Mesenchymal stem cell (in vitro differentiated cells and primary cell): ENCODE data around the gene GRAMD1B.
"Not testable (repeated sequence)": the region's sequence is repeated elsewhere in the genome, so short reads cannot be mapped to it uniquely, and the experiment has no call there.

Experiments used
- DNase-seq: peaks from one replicate; pipeline ENCODE4 v3.0.0-alpha.2; 2013
- H2AFZ ChIP-seq: one replicate; pipeline ENCODE4 v1.6.1; 2013; ENCODE audit warnings: low read depth, mild to moderate bottlenecking, control low read depth, inconsistent platforms, low read length, moderate library complexity
- H2AK5ac ChIP-seq: 2 replicates; pipeline ENCODE4 v1.6.1; 2013; ENCODE audit warnings: low read length, moderate library complexity, mild to moderate bottlenecking, inconsistent platforms; ENCODE audit not compliant: severe bottlenecking
- H2BK120ac ChIP-seq: one replicate; pipeline ENCODE4 v1.6.1; 2013; ENCODE audit warnings: low read depth, mild to moderate bottlenecking, inconsistent platforms, low read length, moderate library complexity
- H2BK12ac ChIP-seq, 2 experiments: one replicate each; pipeline ENCODE4 v1.6.1; 2013; ENCODE audit warnings: inconsistent platforms in 2 of 2, low read length in 2 of 2, mild to moderate bottlenecking in 2 of 2, moderate library complexity in 2 of 2, control low read depth in 1 of 2
- H2BK15ac ChIP-seq: one replicate; pipeline ENCODE4 v1.6.1; 2013; ENCODE audit warnings: mild to moderate bottlenecking, low read depth, inconsistent platforms; ENCODE audit not compliant: poor library complexity, severe bottlenecking
- H2BK5ac ChIP-seq: 2 replicates; pipeline ENCODE4 v1.6.1; 2013; ENCODE audit warnings: low read depth, mild to moderate bottlenecking, low read length, control low read depth, inconsistent platforms; ENCODE audit not compliant: poor library complexity, severe bottlenecking
- H3K14ac ChIP-seq, 2 experiments: one replicate each; pipeline ENCODE4 v1.6.1; 2013; ENCODE audit warnings: inconsistent platforms in 2 of 2, low read length in 2 of 2, control low read depth in 1 of 2, mild to moderate bottlenecking in 1 of 2, moderate library complexity in 1 of 2
- H3K18ac ChIP-seq, 2 experiments: one replicate each; pipeline ENCODE4 v1.6.1; 2013; ENCODE audit warnings: inconsistent platforms in 2 of 2, low read length in 2 of 2, control low read depth in 1 of 2, low read depth in 1 of 2, mild to moderate bottlenecking in 1 of 2
- H3K23ac ChIP-seq, 2 experiments: one replicate each; pipeline ENCODE4 v1.6.1; 2013; ENCODE audit warnings: inconsistent platforms in 2 of 2, low read length in 2 of 2, mild to moderate bottlenecking in 2 of 2, moderate library complexity in 2 of 2, control low read depth in 1 of 2
- H3K27ac ChIP-seq: 2 replicates; pipeline ENCODE4 v1.5.1; 2013; ENCODE audit warnings: mild to moderate bottlenecking, moderate library complexity, low read length, control low read depth, inconsistent platforms; ENCODE audit not compliant: poor library complexity, severe bottlenecking
- H3K27me3 ChIP-seq, 2 experiments: 2 replicates each; pipeline versions ENCODE4 v1.6.1 to v1.7.0; 2013; ENCODE audit warnings: low read length in 2 of 2, mild to moderate bottlenecking in 2 of 2, moderate library complexity in 2 of 2, control low read depth in 1 of 2, inconsistent platforms in 1 of 2; ENCODE audit not compliant: control insufficient read depth in 1 of 2, insufficient read depth in 1 of 2
- H3K36me3 ChIP-seq, 2 experiments: 2 replicates each; pipeline versions ENCODE4 v1.6.1 to v1.7.0; 2013; ENCODE audit warnings: low read length in 2 of 2, control low read depth in 1 of 2, inconsistent platforms in 1 of 2, low read depth in 1 of 2, mild to moderate bottlenecking in 1 of 2; ENCODE audit not compliant: insufficient read depth in 2 of 2, control insufficient read depth in 1 of 2
- H3K4ac ChIP-seq, 2 experiments: one replicate each; pipeline ENCODE4 v1.6.1; 2013; ENCODE audit warnings: inconsistent platforms in 2 of 2, low read length in 2 of 2, mild to moderate bottlenecking in 2 of 2, moderate library complexity in 2 of 2, control low read depth in 1 of 2, low read depth in 1 of 2
- H3K4me1 ChIP-seq: 2 replicates; pipeline ENCODE4 v1.6.1; 2013; ENCODE audit warnings: low read depth, low read length, control low read depth; ENCODE audit not compliant: control insufficient read depth, insufficient read depth
- H3K4me2 ChIP-seq: 2 replicates; pipeline ENCODE4 v1.6.1; 2013; ENCODE audit warnings: low read length, mild to moderate bottlenecking, inconsistent platforms; ENCODE audit not compliant: poor library complexity, severe bottlenecking
- H3K4me3 ChIP-seq, 2 experiments: 2 replicates each; pipeline versions ENCODE4 v1.5.1 to v1.7.0; 2013; ENCODE audit warnings: low read length in 2 of 2, mild to moderate bottlenecking in 2 of 2, control low read depth in 1 of 2, low read depth in 1 of 2; ENCODE audit not compliant: insufficient read depth in 1 of 2
- H3K79me1 ChIP-seq: replicated peaks from 2 replicates; pipeline ENCODE4 v1.6.1; 2013; ENCODE audit warnings: mild to moderate bottlenecking, control low read depth, low read length, inconsistent platforms; ENCODE audit not compliant: poor library complexity, severe bottlenecking
- H3K9ac ChIP-seq: 2 replicates; pipeline ENCODE4 v1.7.0; 2013; ENCODE audit warnings: mild to moderate bottlenecking, low read length, moderate library complexity
- H3K9me3 ChIP-seq: 2 replicates; pipeline ENCODE4 v1.7.0; 2013; ENCODE audit warnings: mild to moderate bottlenecking, low read length; ENCODE audit not compliant: control insufficient read depth
- H4K8ac ChIP-seq: one replicate; pipeline ENCODE4 v1.6.1; 2013; ENCODE audit warnings: inconsistent platforms, mild to moderate bottlenecking, low read length, moderate library complexity
- H4K91ac ChIP-seq: one replicate; pipeline ENCODE4 v1.6.1; 2013; ENCODE audit warnings: mild to moderate bottlenecking, low read length, inconsistent platforms
- WGBS: methylation state at CpG from one replicate; pipeline ENCODE4 v1.1.7; 2013; ENCODE audit warnings: mixed read lengths; 5-methylcytosine and 5-hydroxymethylcytosine counted together

GRAMD1B gene

GRCh38 chr11:123568367-123568870 is 138.3 kb downstream of the GRAMD1B start:
- no peak overlapping the region for H4K8ac ChIP-seq
- no peak overlapping the region for H4K91ac ChIP-seq
- no peak overlapping the region for H3K27ac ChIP-seq
- no peak overlapping the region for H2AFZ ChIP-seq
- no peaks in the 10 kb centered on the region for H3K36me3 ChIP-seq
- no peak overlapping the region for H3K4me2 ChIP-seq
- H2BK12ac ChIP-seq = no peak overlapping the region
- DNase-seq = no peak
- no peak overlapping the region for H2BK5ac ChIP-seq
- H3K23ac ChIP-seq = no peak overlapping the region
- H3K79me1 ChIP-seq = no peaks in the 10 kb centered on the region
- WGBS = 68% methylated on average over 5 of the region's 7 CpGs
- no peak overlapping the region for H3K18ac ChIP-seq
- no peak overlapping the region for H3K14ac ChIP-seq
- H3K27me3 ChIP-seq = no peaks in the 10 kb centered on the region
- no peak overlapping the region for H3K4me3 ChIP-seq
- H2BK120ac ChIP-seq = no peak overlapping the region
- no peaks in the 10 kb centered on the region for H3K4me1 ChIP-seq
- no peak overlapping the region for H2BK15ac ChIP-seq
- no peak overlapping the region for H2AK5ac ChIP-seq
- no peak overlapping the region for H3K4ac ChIP-seq
- no peaks in the 10 kb centered on the region for H3K9me3 ChIP-seq
- H3K9ac ChIP-seq = no peak overlapping the region

GRCh38 chr11:123569393-123569792 is 139.3 kb downstream of the GRAMD1B start:
- Histone ChIP-seq H3K27ac (no peak overlapping the region), H2AK5ac (no peak overlapping the region), H3K14ac (no peak overlapping the region), H3K4me2 (no peak overlapping the region), H2BK120ac (no peak overlapping the region), H2BK15ac (no peak overlapping the region), H3K9ac (no peak overlapping the region), H3K4me1 (no peaks in the 10 kb centered on the region), H3K23ac (no peak overlapping the region), H2BK12ac (no peak overlapping the region), H4K8ac (no peak overlapping the region), H3K4ac (no peak overlapping the region), H4K91ac (no peak overlapping the region), H3K9me3 (no peaks in the 10 kb centered on the region), H3K18ac (no peak overlapping the region), H3K79me1 (no peaks in the 10 kb centered on the region), H3K4me3 (no peak overlapping the region), H3K27me3 (no peaks in the 10 kb centered on the region), H2AFZ (no peak overlapping the region), H2BK5ac (no peak overlapping the region), H3K36me3 (no peaks in the 10 kb centered on the region)
- no peak for DNase-seq
- 92% methylated on average over 5 of the region's 5 CpGs for WGBS

GRCh38 chr11:123570939-123571580 is 141.0 kb downstream of the GRAMD1B start:
- no peaks in the 10 kb centered on the region for H3K36me3 ChIP-seq
- H3K9ac ChIP-seq = no peak overlapping the region
- no peak overlapping the region for H4K91ac ChIP-seq
- no peak overlapping the region for H2BK5ac ChIP-seq
- H3K4me3 ChIP-seq = no peak overlapping the region
- H3K27me3 ChIP-seq = peaks cover 0 to 7% of the 10 kb centered on the region in 2 experiments
- WGBS = 84% methylated on average over 5 of the region's 9 CpGs
- H2AK5ac ChIP-seq = no peak overlapping the region
- no peak overlapping the region for H2BK120ac ChIP-seq
- no peak for DNase-seq
- H3K4me1 ChIP-seq = no peaks in the 10 kb centered on the region
- H3K18ac ChIP-seq = no peak overlapping the region
- no peak overlapping the region for H3K4ac ChIP-seq
- no peak overlapping the region for H2AFZ ChIP-seq
- H4K8ac ChIP-seq = no peak overlapping the region
- no peaks in the 10 kb centered on the region for H3K79me1 ChIP-seq
- H3K14ac ChIP-seq = no peak overlapping the region
- no peak overlapping the region for H3K4me2 ChIP-seq
- no peak overlapping the region for H2BK12ac ChIP-seq
- no peak overlapping the region for H3K23ac ChIP-seq
- no peak overlapping the region for H3K27ac ChIP-seq
- no peaks in the 10 kb centered on the region for H3K9me3 ChIP-seq
- no peak overlapping the region for H2BK15ac ChIP-seq

- H3K4ac ChIP-seq, H4K91ac ChIP-seq, H2BK120ac ChIP-seq, H3K27ac ChIP-seq, H3K79me1 ChIP-seq, H3K23ac ChIP-seq, H4K8ac ChIP-seq, H2BK15ac ChIP-seq, H3K18ac ChIP-seq, H3K4me3 ChIP-seq, H3K14ac ChIP-seq, H3K9me3 ChIP-seq, H2AFZ ChIP-seq, H2BK5ac ChIP-seq, H3K27me3 ChIP-seq, H2AK5ac ChIP-seq, H3K4me2 ChIP-seq, H2BK12ac ChIP-seq, H3K36me3 ChIP-seq, H3K4me1 ChIP-seq, DNase-seq, H3K9ac ChIP-seq: not testable (repeated sequence)
- 93% methylated on average over 21 of the region's 21 CpGs for WGBS
Observed at GRCh38 chr11:123572791-123573190, 142.7 kb downstream of the GRAMD1B start.
